Embryonic facial prominence (tissue), 1 donor: Measurements from ENCODE around the gene ASIC4.

Experiments used
- DNase-seq: peaks from one replicate; pipeline ENCODE4 v3.0.0-alpha.2; 2016; ENCODE audit errors: extremely low spot score

Gene ASIC4

GRCh38 chr2:219514196-219514761, at the start of gene ASIC4:
Gene ASIC4 (plus strand): TSS chr2:219514482. CDS start chr2:219514725, 243 bp downstream.
- no peak for DNase-seq

- no peak for DNase-seq
Measured at GRCh38 chr2:219465659-219466561, 48.4 kb upstream of the ASIC4 start.

DNA sequence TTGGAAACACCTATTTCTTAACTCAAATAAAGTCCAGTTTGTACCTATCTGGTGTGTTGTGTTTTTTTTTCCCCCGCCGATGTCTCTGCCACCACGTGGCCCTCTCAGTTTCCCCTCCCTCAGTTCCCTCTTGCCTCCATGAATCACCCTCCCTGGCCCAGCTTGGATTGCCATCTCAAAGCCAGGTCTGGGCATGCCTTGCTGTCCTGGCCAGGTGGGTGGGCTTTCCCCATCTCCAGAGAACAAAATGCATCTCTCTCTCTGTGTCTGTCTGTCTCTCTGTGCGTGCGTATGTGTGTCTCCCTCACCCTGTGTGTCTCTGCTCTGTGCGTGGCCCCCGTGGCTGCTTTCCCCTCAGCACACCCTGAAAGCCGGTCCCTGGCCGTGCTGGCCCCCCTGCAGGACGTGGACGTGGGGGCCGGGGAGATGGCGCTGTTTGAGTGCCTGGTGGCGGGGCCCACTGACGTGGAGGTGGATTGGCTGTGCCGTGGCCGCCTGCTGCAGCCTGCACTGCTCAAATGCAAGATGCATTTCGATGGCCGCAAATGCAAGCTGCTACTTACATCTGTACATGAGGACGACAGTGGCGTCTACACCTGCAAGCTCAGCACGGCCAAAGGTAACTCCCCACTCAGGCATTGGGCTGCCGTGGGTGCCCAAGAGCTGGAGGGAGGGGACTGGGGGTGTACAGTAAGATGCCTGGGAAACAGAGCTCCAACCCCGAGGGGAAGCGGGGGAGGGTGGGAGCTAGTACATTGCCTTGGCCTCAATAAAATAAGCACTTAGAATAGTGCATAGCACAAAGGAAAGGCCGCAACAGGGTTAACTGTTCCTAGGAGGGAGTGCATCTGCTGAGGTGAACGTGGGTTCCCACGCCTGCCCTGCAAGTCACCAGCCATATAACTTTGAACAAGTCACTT, 47.2 kb upstream of the ASIC4 start:
- DNase-seq, result no peak

DNA sequence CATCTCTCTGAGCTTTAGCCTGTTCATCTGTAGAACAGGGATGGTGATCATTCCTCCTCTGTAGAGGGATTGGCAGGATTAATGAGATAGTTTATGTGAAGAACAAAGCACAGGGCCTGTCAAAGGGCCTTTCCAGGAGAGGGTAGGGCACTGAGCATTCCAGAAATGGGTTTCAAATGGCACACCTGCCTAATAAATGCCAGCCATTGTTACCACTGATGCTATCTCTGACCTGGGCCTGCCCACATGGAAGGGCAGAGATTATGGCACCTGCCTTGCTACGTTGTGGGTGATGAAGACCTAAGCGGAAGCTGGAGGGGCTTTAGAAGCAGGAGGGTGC, 46.6 kb upstream of the ASIC4 start:
- DNase-seq, result no peak

DNA sequence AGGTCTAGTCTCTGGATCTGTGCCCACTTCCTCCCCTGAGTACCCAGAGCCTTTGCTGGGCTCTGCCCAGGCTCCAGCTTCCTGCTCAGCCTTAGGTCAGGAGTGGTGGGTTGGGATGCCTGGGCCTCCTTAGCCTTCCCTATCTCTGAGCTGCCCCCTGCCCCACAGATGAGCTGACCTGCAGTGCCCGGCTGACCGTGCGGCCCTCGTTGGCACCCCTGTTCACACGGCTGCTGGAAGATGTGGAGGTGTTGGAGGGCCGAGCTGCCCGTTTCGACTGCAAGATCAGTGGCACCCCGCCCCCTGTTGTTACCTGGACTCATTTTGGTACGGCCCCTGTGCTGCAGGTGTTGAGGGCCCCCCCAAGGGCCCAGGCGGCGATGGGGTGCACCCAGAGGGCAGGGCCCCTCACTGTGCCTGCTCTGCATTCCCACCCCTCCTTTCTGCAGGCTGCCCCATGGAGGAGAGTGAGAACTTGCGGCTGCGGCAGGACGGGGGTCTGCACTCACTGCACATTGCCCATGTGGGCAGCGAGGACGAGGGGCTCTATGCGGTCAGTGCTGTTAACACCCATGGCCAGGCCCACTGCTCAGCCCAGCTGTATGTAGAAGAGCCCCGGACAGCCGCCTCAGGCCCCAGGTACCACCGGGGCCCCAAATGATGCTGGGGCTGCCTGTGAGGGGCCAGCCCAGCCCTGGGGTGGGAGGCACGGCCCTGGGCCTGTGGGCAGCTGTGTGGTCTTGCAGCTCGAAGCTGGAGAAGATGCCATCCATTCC, 45.7 kb upstream of the ASIC4 start:
- DNase-seq, result no peak

DNA sequence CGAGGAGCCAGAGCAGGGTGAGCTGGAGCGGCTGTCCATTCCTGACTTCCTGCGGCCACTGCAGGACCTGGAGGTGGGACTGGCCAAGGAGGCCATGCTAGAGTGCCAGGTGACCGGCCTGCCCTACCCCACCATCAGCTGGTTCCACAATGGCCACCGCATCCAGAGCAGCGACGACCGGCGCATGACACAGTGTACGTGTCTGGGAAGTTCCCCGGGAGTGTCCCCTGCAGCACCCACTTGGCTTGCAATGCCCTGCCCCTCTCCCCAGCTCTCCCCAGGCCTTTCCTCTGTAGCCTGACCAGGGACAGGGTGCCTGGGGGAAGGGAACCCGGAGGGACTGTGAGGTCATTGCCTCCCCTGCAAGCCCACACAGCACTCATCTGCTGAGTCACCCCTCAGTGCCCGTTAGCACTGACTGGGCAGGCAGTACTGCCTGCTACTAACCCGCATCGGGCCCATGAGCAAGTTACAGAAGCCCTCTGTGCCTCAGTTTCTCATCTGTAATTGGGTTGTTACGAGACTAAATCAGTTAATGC, 45.0 kb upstream of the ASIC4 start:
- DNase-seq, result no peak

GRCh38 chr2:219470429-219470828, 43.9 kb upstream of the ASIC4 start:
- DNase-seq, result no peak

GRCh38 chr2:219471476-219472371, 42.6 kb upstream of the ASIC4 start:
- DNase-seq, result no peak

DNA sequence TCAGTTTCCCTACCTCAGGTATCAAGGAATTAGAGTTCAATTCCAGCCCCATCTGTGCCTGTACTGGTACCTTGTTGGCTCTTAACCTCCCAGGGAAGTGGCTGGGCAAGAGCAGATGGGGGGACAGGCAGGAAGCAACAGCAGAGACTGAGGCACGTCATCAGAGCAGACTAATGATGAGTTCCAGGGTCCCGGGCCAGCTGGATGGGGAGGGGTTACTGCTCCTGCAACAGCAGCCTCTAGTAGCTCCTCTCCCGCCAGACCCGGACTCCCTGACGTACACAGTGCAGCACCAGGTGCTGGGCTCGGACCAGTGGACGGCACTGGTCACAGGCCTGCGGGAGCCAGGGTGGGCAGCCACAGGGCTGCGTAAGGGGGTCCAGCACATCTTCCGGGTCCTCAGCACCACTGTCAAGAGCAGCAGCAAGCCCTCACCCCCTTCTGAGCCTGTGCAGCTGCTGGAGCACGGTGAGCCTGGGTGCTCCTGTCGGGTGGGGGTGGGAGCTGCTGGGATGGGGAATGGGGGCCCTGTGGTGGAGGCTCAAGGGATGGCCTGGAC, 41.6 kb upstream of the ASIC4 start:
- DNase-seq, result no peak

DNA sequence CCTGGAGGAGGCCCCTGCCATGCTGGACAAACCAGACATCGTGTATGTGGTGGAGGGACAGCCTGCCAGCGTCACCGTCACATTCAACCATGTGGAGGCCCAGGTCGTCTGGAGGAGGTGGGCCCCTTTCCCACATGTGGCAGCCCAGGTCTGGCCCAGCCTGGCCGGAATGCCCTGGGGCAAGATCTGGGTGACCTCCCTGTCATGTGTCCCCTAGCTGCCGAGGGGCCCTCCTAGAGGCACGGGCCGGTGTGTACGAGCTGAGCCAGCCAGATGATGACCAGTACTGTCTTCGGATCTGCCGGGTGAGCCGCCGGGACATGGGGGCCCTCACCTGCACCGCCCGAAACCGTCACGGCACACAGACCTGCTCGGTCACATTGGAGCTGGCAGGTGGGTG, 40.8 kb upstream of the ASIC4 start:
- DNase-seq, result no peak

DNA sequence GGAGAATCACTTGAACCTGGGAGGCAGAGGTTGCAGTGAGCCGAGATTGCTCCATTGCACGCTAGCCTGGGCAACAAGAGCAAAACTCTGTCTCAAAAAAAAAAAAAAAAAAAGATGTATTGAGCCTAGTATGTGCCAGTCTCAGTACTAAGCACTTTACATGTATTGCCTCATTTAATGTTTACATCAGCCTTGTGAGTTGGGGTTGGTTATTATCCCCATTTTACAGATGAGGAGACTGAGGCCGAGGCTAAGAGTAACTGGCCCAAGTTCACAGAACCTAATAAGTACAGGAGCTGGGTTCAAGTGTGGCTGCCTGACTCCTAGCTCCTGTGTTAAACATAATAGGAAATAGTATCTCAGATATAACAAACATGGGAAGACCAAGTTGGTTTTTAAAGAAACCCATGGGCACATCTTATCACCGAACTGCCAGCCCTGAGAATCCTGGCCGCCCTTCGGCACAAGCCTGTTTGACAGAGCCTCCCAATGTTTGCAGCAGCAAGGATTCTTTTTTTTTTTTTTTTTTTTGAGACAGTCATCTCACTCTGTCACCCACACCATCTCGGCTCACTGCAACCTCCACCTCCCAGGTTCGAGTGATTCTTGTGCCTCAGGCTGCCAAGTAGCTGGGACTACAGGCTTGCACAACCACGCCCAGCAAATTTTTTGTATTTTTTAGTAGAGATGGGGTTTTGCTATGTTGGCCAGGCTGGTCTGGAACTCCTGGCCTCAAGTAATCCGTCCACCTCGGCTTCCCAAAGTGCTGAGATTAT, 39.8 kb upstream of the ASIC4 start:
- DNase-seq, result no peak

DNA sequence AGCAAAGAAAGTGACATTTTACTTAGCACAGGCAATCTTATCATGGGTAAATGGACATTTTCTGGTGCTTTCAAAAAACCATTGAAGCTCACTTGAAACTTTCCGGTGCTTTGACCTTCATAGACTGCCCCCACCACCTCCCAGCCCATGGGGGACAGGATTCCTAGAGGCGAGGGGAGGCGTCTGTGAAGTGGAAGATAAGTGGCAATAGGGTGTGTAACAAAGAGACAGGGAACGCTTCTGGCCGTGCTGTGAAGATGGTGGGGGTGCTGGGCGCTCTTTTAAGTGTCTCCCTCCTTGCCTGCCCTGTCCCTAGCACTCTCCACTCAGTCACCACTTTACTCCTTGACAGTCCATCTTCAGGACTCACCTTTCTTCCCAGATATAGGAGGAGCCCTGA, 39.0 kb upstream of the ASIC4 start:
- DNase-seq, result no peak

DNA sequence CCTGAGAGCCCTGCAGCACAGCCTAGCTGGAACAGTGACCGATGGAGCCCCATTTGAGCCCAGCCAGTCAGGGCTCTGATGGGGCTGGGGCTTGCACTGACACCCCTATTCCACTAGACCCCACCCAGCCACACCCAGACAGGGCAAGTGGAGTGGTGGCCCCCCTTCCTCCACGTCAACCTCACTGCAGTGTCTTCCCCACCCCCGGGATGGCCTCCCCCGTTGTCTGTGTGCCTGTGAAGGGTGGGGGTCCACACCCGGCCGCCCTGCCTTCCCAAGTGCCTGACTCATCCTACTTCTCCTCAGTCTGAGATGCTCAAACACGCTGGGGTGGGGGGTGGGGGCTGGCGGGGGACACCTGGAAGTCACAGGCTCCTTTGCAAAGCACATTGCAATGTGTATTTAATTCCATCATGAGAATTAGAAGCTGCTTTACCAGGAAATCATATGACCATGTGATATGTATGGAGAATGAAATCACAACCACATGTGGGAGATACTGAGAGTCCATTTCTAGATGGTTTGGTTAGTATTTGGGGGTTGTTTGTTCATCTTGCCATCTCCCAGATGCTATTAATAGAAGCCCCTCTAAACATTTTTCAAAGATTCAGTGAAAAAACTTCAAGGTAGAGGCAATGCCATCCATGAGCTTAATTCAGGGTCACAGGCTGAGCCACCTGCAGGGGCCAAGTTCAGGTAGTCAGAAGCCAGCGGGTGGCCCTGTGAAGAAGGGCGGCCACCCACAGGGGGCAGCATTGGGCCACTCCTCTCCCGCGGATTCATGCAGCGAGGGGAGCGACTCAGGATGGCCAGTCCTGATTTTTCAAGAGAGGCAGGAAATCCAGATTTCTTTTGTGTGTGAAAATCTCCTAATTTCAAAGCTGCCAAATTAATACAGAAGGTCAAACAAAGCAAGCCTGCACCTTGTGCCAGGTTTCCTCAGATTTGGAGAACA, 38.3 kb upstream of the ASIC4 start:
- peak; percentile 36 for DNase-seq

DNA sequence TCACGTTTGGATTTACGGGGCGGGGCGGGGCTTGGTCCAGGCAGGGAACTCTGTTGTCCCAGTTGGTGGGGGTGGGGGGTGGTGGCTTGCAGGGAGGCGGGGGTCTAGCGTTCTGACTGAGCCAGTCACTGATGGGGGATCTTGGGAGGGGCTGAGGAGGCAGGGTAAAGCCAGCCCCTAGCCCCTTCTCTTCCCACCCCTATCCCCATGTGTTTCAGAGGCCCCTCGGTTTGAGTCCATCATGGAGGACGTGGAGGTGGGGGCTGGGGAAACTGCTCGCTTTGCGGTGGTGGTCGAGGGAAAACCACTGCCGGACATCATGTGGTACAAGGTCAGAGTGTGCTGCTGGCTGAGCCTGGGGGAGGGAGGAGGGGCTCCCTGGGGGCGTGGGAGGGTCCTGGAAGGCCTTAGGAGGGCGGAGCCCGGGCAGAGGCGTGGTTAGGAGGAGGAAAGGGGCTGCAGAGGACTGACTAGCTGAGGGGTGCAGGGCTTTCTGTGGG, 37.6 kb upstream of the ASIC4 start:
- DNase-seq, result no peak

DNA sequence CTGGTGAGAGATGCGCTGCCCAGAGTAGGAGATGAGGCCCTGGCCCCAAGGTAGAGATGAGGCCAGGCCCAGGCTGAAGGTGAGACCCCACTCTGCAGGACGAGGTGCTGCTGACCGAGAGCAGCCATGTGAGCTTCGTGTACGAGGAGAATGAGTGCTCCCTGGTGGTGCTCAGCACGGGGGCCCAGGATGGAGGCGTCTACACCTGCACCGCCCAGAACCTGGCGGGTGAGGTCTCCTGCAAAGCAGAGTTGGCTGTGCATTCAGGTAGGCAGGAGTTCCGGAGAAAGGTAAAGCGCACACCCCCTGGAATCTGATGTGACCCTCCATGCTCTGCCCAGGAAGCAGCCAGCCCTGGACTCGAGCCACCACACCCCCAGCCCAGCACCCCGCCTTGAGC, 37.1 kb upstream of the ASIC4 start:
- no peak for DNase-seq

DNA sequence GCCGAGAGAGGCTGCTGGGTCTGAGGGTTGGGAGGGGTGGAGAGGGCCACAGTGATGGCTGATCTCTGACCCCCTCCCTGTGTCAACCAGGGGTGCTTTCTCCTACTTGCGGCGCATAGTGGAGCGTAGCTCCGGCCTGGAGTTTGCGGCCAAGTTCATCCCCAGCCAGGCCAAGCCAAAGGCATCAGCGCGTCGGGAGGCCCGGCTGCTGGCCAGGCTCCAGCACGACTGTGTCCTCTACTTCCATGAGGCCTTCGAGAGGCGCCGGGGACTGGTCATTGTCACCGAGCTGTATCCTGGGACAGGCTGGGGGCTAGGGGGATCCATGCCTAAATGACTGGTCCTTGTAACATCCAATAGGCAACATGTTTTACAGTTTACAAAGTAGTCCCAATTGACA, 36.5 kb upstream of the ASIC4 start:
- DNase-seq, result no peak

DNA sequence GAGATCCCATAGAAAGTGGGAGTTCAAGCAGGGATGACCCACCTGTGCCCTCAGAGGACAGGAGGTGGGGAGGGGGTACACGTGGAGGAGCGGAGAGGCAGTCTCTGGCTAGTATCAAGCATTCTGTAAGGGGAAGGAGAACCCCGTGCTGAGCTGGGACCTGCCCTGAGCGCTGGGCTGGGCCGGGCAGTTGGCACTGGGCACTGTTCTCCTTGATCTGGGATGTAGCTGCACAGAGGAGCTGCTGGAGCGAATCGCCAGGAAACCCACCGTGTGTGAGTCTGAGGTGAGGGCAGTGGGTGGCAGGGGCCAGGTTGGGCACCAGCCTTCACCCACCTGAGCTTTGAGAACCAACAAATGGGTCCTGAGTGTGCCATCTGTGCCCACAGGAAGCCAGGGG, 35.4 kb upstream of the ASIC4 start:
- DNase-seq, result no peak

DNA sequence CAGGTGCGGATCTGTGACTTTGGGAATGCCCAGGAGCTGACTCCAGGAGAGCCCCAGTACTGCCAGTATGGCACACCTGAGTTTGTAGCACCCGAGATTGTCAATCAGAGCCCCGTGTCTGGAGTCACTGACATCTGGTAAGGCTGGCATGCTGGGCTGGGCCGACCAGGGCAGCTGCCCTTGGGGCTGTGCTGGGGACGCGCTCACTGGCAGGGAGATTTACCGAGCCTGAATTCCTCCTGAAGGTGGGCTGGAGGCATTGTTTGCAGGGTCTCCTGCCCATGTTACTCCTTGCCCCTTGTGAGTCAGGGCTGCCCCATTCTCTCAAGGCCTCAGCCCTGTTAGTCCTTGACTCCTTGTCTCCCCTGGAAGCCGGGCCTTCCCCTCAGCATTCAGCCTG, 34.3 kb upstream of the ASIC4 start:
- no peak for DNase-seq
